ENCODE results near the gene CCNI.
"Not testable (repeated sequence)": the region's sequence is repeated elsewhere in the genome, so short reads cannot be mapped to it uniquely, and the experiment has no call there.

The CCNI gene

GRCh38 chr4:77080806-77081205 is 5.0 kb upstream of the CCNI start:
- DNase-seq, result not testable (repeated sequence)

- DNase-seq, result no peak
Observed at GRCh38 chr4:77079281-77079680, 3.5 kb upstream of the CCNI start.

DNA sequence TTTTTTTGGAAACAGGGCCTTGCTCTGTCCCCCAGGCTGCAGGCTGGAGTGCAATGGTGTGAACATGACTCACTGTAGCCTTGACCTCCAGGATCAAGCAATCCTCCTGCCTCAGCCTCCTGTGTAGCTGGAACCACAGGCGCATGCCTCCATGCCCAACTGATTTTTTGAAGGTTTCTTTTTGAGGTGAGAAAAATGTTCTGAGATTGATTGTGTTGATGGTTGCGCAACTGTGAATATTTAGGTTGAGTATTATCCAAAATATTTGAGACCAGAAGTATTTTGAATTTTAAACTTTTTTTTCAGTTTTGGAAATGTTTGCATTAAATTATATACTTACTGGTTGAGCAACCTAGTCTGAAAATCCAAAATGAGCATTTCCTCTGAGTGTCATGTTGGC is 2.6 kb upstream of the CCNI start:
- DNase-seq, result no peak

GRCh38 chr4:77076889-77077635 is 1.3 kb upstream of the CCNI start:
- no peak for DNase-seq

DNA sequence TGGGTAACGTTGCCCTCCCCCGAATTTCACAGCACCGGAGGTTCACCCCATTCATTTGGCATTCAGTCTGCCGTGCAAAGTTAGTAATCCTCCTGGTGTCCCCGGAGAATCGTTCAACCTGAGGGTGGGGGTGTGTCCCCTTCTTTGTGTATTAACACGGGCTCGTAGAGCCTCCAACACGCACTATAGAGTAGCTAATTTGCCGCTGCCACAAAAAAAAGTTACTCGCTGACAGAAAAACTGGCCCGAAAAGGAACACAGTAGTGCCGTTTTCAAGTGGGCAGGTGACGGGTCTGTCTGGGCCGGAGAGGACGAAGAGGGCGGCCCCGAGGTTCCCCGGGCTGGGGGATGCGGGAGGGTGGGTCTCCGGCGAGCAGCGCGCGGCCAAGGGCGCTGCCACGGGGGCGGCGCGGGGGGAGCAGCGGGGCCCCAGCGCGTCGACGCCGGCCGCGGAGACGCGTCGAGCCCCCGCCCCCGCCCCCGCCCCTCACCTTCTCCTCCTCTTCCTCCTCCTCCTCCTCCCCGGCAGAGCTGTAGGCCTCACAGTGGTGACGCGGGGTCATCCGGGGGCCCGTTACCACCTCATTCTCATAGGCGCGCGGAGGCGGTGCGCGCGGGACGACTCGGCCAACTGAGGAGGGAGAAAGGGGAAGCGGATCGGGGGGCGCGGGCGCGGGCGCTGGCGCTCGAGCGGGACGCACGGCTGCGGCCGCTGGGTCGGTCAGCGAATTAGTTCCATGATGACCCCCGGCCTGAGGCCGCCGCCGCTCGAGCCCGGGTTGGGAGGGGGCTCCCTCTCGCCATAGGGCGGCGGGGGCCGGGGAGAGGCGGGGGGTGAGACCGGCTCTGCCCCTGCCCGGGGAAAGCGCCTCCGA is 571 bp downstream of the CCNI start:
- peak; percentile 24 to 81 (median 78) for DNase-seq

- peak in 2 of 3 experiments; percentile 23 to 66 for DNase-seq
Observed at GRCh38 chr4:77074381-77074831, 1.4 kb downstream of the CCNI start.

DNA sequence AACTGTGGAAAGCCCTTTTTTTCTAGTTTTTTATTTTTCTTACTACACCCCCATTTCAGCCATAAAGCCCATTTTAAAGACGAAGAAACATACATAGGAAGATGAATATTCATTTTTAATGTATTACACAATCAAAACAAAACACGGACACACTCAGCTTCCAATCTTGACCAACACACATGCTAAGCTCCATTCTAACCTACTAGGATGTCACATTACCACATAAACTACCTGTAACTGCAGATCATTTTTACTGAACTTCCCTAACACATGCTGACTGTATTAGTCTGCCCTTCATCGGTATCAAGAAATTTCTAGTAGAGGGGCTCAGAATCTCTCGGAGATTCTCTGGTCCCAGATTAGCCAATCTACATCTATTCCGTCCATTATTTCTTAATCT is 1.8 kb downstream of the CCNI start:
- DNase-seq, result peak in 1 of 3 experiments; percentile 33

GRCh38 chr4:77073106-77073809 is 2.5 kb downstream of the CCNI start:
- peak in 1 of 3 experiments; percentile 31 for DNase-seq

DNA sequence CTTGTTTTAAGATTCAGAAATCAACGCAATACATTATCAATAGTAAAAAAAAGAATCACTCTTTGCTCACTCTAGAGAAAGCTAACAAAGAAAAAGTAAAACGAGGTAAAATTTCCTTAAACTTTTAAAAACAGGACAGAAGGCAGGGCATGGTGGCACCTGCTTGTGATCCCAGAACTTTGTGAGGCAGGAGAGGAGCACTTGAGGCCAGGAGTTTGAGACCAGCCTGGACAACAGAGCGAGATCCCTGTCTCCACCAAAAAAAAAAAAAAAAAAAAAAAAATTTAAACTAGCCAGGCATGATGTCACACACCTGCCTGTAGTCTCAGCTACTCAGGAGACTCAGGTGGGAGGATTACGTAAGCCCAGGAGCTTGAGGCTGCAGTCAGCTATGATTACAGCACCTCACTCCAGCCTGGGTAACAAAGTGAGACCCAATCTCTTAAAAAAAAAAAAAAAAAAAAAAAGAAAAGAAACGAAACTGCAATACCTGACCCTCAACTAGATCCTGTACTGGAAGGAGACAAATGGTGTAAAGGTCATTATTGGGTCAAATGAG is 3.5 kb downstream of the CCNI start:
- DNase-seq, result peak in 1 of 3 experiments; percentile 12

GRCh38 chr4:77069514-77069913 is 6.3 kb downstream of the CCNI start:
- not testable (repeated sequence) for DNase-seq

- DNase-seq, result no peak
Observed at GRCh38 chr4:77065382-77065781, 10.4 kb downstream of the CCNI start.

DNA sequence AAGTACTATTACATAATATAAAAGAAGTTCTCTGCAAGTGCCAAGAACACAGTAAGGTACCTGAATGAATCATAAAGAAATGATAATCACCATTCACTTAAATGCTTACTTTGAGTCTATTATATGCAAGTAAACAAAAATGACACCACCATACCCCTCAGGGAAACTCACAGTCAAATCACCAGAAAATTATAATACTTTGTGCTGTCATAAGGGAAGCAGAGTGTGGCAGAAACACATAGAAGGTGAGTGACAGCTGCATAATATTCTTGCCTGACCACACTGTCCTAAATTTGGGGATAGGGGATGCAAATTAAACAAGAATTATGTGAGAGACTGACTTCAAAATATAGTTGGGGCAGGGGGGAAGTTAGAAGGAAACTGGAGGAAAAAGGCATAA is 12.9 kb downstream of the CCNI start:
- DNase-seq, result no peak

GRCh38 chr4:77052352-77052751 is 23.4 kb downstream of the CCNI start:
- DNase-seq, result peak; percentile 6 to 55 (median 44)

- DNase-seq, result no peak
Observed at GRCh38 chr4:77050962-77051361, 24.8 kb downstream of the CCNI start.

DNA sequence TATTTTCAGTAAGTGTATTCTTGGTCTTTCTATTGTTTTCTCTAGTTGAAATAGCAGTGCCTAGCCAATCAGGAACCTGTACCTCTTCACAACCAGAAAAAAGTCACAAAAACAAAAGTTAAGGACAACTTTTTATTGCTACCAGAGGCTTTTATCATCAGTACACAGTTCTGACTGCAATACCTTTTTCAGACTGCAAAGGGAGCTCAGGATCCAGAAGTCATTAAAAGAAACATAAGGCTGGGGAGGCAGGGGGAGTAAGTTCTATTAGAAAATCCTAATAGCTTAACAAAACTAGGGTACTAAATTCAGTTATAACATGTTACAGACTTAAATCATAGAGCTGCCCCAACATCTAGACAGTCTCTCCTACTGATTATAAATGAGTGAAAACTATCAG is 28.8 kb downstream of the CCNI start:
- peak in 1 of 3 experiments; percentile 24 for DNase-seq

- DNase-seq, result peak in 1 of 3 experiments; percentile 6
Observed at GRCh38 chr4:77045490-77045889, 30.3 kb downstream of the CCNI start.

GRCh38 chr4:77044461-77045150 is 31.2 kb downstream of the CCNI start:
- DNase-seq, result peak in 2 of 3 experiments; percentile 56 to 63

GRCh38 chr4:77043507-77044136 is 32.2 kb downstream of the CCNI start:
- no peak for DNase-seq

DNA sequence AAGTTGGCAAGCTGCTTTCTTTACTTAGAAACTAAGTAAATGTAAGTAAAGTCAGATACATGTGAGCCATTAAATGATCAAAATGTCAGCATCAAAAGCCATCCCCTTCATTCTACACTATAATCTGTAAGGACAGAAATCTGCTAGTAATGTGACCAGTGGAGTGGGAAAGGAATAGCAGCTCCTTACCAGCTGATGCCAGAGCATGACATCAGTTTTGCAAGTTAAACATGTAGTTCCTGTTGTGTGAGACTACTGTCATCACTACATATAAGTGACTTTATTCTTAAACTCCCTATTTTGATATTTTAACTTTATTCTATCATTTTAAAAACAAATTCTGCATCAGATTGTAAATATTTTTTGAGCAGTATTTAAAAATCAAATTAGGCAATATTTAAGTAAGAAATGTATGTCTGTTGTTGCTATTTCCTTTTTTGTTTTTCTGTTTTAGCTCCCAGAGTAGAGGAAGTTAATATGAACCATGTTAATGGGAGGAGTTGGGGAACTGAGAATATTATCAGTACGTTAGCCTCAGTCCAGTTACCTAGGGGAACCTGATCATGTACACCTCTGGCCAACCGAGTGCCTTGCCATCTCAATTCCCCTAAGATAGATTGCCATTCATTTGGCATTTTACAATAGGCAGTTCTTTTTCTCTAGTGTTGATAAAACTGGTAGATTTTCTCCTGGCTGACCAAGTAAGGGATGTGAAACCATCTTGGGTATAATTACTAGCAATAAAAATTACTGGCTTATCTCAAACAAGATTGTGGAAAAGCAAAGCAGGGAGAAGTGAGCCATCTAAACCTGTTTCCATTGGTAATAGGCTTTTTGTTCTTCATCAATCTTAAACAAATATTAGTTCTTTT is 34.7 kb downstream of the CCNI start:
- DNase-seq, result no peak

DNA sequence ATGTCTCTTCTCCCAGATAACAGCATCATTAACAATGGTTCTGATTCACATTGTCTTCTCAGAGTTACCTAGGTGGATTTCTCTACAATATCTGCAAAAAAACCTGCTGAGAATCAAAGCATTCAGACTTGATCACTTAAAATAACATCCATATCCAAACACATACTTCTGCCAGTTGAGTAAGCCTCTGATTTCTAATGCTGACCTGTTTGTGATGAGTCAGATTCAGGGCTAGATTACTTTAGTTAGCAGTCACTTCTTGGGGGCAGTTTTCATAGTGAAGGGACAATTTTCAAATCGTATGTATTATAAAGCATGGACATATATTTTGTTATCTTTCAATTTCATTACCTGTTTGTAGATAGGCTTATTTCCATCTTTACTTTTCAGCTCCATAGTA is 35.5 kb downstream of the CCNI start:
- DNase-seq, result no peak

GRCh38 chr4:77039796-77040195 is 36.0 kb downstream of the CCNI start:
- no peak for DNase-seq

Measured in NCI-H1417 (cell line).